ENCODE measurements around the gene WNT2B. TPM values are rescaled to one million over a fixed set of nuclear protein-coding genes. Genes with fewer than 3 reads are reported as not detected.

Gene WNT2B
- total RNA-seq, 1 experiment from 2014 or later, result not detected

DNA sequence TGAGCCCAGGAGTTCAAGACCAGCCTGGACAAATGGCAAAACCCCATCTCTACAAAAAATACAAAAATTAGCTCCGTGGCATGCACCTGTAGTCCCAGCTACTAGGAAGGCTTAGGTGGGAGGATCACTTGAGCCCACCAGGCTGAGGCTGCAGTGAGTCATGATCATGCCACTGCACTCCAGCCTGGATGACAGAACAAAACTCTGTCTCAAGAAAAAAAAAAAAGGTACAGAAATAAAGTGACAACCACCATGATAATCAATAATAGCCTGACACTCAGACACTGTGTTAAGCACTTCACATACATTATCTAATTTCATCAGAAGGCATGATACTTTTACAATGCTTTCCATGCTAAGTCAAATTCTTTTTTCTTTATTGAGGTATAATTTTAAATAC is 57.0 kb downstream of the WNT2B start:
- DNase-seq (ENCODE audit: low read depth), result no peak

DNA sequence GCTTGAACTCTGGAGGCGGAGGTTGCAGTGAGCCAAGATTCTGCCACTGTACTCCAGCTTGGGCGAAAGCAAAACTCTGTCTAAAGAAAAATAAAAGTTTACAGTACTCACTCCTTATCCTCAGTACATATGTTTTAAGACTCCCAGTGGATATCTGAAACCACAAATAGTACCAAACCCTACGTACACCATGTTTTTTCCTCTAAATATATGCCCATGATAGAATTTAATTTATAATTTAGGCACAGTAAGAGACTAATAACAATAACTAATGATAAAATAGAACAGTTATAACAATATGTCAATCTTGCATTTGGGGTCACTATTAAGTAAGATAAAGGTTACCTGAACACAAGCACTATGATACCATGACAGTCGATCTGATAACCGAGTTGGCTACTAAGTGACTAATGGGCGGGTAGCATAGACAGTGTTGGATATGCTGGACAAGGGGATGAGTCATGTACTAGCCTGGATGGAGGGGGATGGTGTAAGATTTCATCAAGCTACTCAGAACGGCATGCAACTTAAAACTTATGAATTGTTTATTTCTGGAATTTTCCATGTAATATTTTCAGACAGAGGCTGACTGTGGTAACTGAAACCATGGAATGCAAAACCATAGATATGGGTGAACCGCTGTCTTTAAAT is 66.5 kb downstream of the WNT2B start:
- DNase-seq (ENCODE audit: low read depth), result peak; percentile 86

DNA sequence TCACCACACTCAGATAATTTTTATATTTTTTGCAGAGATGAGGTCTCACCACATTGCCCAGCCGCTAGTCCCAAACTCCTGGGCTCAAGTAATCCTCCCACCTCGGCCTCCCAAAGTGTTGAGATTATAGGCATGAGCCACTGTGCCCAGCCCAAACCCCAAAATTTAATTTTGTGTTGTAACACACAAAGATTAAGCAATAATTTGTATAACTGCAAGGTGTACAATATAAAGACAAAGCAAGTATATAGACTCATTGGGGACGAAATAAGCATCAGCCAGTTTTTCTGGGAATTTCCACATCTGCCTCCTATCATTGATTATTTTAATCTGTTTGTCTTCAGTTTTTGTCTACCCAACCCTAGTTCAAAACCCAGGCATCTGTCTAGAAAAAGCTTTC is 67.5 kb downstream of the WNT2B start:
- no peak for DNase-seq (ENCODE audit: low read depth)

Other genes starting within 250 kb of the WNT2B start
- 9.9 and 11.9 TPM in 2 replicates for gene CTTNBP2NL, start 112.8 kb upstream of the WNT2B start, total RNA-seq (2014; rRNA removed; shearing (Covaris generic))
- 27.4 and 31.5 TPM in 2 replicates for gene ST7L, start 110.2 kb downstream of the WNT2B start, total RNA-seq (2014; rRNA removed; shearing (Covaris generic))
- gene CAPZA1, start 110.9 kb downstream of the WNT2B start, total RNA-seq (2014; rRNA removed; shearing (Covaris generic)), result 251 and 265 TPM in 2 replicates
- 36.3 and 56.7 TPM in 2 replicates for gene MOV10, start 165.7 kb downstream of the WNT2B start, total RNA-seq (2014; rRNA removed; shearing (Covaris generic))
- 525 and 582 TPM in 2 replicates for gene RHOC, start 198.2 kb downstream of the WNT2B start, total RNA-seq (2014; rRNA removed; shearing (Covaris generic))
- gene PPM1J, start 206.4 kb downstream of the WNT2B start, total RNA-seq (2014; rRNA removed; shearing (Covaris generic)), result 0.29 and 0.84 TPM in 2 replicates